ENCODE data around the gene PLD1.

PLD1 gene

DNA sequence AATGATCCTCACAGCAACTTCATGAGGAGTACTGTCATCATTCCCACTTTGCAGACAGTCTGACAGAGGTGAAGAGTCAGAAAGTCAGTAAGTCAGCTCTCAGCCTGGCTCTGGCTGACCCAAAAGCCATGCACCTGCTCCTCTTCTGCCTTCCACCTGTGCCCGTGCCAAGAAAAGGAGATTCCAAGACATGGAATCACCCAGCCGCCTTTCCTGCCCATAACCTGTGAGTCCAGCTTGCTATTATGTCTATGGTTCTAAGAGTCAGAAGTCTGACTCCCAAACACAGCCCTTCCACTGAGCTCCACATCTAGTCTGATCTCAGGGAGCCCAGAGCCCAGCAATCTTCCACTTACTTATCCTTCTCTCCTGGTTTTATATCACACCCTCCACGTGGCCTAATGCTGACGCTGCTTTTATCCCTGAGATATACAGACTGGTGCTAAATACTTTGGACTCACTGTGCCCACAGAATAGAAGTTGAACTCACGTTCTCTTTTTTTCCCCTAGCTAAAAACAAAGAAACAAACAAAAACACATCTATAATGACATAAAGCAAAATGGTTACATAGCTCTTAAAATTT, 66.0 kb downstream of the PLD1 start:
- no peak for DNase-seq

DNA sequence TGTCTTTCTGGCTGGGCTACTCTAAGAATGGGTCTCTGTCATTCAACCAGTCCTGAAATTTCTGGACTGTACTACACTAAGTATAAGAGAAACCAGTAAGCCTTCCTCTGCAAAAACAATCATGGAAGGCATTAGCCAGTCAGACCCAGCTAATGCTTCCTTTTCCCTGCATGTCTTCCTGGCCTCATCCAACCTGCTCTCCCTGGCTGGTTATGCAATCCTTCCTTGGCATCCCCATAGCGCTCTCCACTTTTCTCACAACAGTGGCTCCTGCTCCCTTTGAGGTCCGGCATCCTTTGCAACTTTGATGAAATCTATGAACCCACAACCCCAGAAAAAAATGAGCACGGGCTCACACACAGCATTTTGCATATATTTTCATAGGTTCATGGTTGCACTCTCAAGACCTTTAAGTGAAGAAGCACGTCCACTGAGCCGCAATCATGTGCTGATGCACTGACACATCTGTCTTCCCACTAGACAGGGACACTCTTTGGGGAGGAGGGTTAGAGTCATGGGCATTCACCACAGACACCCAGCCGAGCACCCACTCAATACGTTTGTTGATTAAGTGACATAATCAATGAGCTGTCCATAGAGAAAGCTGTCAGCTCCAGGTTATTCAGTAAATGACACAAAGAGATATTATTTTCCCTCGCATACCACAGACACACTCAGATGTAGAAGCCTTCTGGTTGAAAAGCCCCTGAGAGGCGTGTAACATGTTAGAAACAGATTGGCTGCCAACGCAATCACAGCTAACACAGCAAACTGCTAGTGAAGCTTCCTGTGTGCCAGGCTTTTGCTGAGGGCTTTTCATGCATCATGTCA, 66.7 kb downstream of the PLD1 start:
- no peak for DNase-seq

- no peak for DNase-seq
These were observed 68.9 kb downstream of the PLD1 start for GRCh38 chr3:171741377-171741776.

GRCh38 chr3:171736556-171736955, 73.7 kb downstream of the PLD1 start:
- no peak for DNase-seq

DNA sequence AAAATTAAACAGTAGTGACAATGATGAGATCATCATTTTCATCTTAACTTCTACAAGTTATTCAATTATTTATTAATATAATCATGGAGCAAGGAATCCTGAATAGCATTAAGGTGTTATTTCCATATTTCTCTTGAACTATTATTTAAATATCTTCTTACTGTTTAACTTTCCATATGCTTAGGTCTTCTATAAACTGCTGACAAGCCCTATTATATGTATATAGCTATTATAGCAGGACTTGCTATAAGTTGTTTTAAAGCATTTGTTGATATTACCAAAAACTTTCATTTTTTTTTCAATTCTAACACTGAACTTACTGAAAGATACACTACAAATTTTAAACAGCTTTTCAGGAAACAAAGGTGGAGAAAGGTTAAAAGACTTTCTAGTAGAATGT, 76.7 kb downstream of the PLD1 start:
- DNase-seq, result no peak

DNA sequence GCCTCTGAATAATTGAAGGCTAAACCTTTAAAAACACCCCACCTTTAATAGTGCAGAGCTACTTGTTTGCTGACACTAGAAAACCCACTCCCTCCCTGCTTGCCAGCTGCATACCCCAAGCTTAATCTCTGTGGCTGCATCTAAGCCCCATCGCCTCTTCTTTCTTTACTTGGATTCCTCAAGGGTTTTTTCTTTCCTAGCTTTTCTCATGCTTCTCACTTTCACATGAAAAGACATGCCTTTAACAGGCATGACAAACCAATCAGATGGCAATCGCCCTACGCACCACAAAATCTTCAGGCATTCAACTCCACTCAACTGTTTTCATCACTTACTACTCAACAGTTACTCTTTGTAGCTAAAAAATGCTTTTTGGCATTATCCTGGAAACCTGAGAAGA, 77.5 kb downstream of the PLD1 start:
- no peak for DNase-seq

DNA sequence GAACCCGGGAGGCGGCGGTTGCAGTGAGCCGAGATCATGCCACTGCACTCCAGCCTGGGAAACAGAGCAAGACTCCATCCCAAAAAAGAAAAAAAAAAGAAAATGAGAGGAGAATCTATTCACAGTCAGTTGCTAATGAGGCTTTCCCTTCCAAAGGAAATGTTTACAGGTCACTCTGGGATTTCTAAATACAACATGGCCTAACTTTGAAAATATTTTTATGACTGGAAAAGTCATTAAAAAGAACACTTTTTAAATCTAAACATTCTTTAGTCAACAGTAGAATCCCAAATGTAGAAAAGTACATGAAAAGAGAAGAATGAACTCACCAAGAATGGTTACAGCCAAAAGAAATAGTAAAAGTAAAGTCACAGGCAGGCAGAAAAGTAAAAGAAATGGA, 78.6 kb downstream of the PLD1 start:
- DNase-seq, result no peak

DNA sequence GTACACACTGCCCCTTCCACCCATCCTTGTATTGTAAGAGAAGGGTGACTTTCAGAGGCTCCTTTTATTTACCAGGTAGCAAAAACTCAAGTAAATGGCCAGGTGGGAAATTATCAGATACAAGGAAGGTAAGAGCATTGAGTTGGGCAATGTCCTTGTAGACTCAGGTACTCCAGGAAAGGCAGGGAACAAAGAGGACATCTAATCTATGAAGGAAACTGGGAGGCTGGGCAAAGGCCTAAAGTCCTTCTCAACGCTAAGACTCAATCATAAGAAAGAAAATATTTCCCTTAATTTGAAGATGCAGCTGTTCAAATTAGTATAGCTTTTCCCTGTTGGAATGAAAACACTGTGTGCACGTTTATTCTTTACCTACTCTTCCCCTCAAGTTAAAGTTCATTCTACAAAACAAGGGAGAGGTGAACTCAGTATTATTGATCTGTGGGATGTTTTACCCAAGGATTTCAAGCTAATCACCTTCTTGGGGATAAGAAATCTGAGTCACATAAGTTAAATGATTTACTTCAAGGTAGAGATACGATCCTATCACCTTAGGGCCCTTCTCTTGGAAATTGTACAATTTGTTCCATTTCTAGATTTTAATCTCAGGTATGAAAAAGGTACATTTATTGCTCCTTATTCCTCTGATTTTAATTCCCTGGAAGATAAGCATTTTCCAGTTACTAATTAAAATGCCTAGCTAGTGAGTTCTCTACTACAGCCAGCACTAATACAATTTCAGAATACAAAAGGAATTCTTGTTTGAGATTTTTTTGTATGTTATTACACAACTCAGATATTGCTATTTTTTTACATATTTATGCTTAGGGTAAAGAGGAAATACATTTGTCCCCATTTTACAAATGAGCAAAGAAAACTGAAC, 80.6 kb downstream of the PLD1 start:
- DNase-seq, result no peak

- DNase-seq, result no peak
These were observed 83.0 kb downstream of the PLD1 start for GRCh38 chr3:171727288-171727687.

GRCh38 chr3:171718493-171719185, 91.6 kb downstream of the PLD1 start:
- DNase-seq, result peak; percentile 25

GRCh38 chr3:171715155-171715554, 95.1 kb downstream of the PLD1 start:
- no peak for DNase-seq

- DNase-seq, result no peak
These were observed 97.9 kb downstream of the PLD1 start for GRCh38 chr3:171712171-171712938.

DNA sequence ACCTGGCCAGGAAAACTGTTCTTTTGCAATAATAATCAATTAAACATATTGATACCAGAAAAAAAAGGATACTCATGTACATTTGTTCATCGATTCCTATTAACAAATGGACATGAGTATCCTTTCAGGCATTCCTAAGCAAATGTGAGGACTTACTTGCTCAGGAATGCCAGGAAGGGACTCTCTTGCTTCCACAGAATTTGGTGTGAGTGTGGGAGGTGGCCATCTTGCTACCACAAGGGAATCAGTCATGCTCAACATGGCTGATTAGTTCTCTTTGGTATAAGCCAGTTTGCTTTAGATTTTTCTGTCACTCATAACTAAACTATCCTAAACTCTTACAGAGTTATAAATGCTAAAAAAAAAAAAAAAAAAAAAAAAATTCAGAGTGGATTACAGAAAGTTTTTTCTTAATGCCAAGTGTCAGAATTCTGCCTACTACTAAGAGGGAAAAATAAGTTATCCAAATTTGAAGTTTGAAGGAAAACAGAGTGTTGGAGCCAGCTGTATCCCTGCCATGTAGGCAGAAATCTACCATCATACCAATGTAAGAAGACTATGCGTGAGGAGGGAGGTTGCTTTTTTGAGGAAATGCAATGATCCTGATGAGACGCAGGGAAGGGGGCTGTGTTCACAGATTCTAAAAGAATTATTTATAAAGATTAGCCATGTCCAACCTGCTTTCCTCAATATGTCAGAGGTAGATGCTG, 98.7 kb downstream of the PLD1 start:
- no peak for DNase-seq

DNA sequence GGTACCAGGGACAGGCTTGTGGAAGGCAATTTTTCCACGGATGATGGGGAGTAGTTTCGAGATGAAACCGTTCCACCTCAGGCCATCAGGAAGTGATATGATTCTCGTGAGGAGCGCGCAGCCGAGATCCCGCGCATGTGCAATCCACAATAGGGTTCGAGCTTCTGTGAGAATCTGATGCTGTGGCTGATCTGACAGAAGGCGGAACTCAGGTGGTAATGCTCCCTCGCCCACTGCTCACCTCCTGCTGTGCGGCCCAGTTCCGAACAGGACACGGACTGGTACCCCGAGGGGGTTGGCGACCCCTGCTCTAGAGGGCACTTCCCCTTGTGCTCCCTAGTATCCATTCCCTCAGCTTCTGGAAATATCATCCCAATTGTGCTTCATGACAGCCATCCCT, 99.9 kb downstream of the PLD1 start:
- no peak for DNase-seq

DNA sequence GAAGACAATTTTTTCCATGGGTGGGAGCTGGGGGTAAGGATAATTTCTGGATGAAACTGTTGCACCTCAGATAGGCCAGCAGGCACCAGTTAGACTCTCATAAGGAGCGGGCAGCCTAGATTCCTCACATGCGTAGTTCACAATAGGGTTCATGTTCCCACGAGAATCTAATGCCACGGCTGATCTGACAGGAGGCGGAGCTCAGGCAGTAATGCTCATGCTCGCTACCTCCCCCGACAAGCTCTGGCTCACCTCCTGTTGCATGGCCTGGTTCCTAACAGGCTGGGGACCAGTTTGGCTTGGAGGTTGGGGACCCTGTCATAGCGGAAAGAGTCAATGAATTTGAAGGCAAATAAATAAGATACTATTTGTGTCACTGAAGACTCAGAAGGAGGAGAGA, 105.5 kb downstream of the PLD1 start:
- no peak for DNase-seq

DNA sequence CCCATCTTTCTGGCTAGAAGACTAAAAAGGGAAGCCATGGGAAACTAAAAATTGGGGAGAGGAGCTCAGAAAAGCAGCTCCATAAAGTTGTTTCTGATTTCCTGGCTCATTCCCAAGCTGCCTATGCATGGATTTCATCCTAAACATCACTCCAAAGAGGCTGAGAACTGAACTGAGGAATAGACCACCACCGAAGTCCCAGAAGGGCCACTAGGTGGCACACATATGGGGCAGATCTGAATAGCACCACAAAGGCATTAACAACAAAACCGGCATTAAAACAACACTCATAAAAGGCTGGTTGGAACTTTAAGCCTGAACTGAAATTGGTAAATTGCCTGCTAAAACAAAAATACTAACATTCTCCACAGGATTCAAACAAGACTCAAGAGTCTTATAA, 106.3 kb downstream of the PLD1 start:
- DNase-seq, result peak; percentile 27

DNA sequence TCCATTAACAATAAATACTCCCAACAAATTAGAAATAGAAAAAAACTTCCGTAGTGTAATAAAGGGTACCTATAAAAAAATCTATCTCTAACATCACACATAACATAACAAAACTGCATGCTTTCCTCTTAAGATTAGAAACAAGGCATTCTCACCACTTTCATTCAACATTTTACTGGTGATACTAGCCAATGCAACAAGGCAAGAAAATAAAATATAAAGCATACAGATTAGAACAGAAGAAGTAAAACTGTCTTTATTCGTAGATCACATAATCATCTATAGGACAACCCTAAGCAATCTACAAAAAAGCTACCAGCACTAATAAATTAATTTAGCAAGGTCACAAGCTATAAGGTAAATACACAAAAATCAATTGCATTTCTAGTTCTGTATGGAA, 107.1 kb downstream of the PLD1 start:
- DNase-seq, result no peak

DNA sequence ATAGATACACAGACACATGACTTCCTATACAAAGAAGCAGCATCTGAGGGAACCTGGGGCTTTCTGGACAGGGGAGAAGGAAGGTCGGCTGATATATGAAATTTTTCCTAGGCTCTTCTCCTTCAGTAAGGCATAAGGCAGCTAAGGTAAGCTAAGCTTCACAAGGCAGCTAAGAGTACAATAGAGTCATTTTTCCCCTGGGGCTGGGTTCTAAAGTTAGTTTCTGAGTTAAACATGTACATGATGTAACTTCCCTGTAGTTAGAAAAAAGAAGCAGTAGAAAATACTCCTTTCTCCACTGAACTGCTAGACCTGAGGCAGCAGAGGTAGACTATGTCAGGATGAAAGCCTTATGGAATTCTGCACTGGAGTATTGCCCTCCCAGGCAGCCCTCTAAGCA, 109.6 kb downstream of the PLD1 start:
- no peak for DNase-seq

DNA sequence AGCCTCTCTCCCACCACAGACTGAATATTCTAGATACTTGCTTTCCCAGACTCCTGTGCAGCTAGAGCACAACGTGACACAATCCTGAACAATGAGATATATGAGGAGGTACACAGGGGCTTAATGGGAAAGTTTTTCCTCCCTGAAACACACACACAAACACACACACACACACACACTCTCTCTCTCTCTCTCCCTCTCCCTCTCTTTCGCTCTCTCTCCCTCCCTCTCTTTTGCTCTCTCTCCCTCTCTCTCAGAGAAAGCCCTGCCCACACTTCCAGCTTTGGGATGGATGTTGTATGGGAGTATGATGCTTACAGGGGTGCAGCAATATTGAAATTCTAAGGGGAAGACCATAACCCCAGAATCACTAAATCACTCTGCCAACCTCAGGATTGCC, 110.1 kb downstream of the PLD1 start:
- DNase-seq, result no peak

DNA sequence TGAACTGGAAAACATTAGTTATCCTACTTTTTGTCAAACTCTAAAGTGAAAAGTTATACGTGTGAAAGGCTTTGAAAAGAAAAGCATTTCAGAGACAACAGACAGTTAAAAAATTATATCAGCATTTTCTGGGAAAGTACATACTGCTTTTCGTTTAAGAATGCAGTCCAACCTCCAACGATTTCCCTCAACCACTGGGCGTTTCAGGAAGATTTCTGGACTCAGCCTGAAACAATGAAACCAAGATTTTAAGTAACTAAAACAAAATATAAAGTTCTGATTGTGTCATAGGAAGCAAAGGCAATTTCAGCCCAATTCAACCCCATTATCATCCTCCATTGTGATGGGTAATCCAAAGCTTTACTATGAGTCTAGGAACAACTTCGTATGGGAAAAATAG, 110.7 kb downstream of the PLD1 start:
- no peak for DNase-seq

DNA sequence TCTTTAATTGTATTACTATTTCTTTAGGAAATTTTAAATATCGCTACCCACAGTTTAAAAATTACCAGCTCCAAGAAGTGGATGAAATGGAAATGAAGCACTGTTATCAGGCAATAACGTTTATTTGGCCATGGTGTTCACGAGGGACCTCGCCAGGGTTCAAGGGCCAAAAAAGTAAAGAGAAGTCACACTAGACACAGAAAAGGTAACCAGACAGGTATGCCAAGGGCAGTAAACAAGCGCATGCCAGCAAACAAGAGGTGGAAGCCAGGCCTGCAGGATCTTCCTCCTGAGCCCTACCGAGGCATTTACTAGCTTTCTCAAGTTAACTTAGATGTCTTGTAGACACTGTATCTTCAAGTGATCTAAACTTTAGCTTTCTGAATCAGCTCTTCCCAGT, 113.5 kb downstream of the PLD1 start:
- no peak for DNase-seq

GRCh38 chr3:171695426-171695825, 114.9 kb downstream of the PLD1 start:
- DNase-seq, result no peak

All from NCI-H2171 treated with DMSO at 0.1 percent for 48 hours (cell line).